WTC11 (cell line): ENCODE results near the gene WEE1. TPM values are rescaled to one million over a fixed set of nuclear protein-coding genes. Genes with fewer than 3 reads are reported as not detected.

ENCODE experiments used
- ATAC-seq: fragments of 200-7000 bp; cut with Tn5 transposase; 2 replicates; pipeline ENCODE4 v1.10.0; 2021; ENCODE audit warnings: mild to moderate bottlenecking, moderate library complexity
- CTCF ChIA-PET: fragments of 300-600 bp; sonication (Branson Sonifier 250); formaldehyde crosslinking; loops from one replicate; lab custom pipeline; 2021; ENCODE audit warnings: antibody characterized with exemption; lab: Charles Lee
- POLR2A ChIA-PET: fragments of 350-600 bp; sonication (Branson Sonifier 250); formaldehyde crosslinking; loops from one replicate; lab custom pipeline; 2021; ENCODE audit warnings: antibody characterized with exemption; lab: Charles Lee
- DNase-seq: peaks from one replicate; pipeline ENCODE4 v3.0.0; 2021; ENCODE audit warnings: low spot score
- H3K27ac Mint-ChIP-seq: 2 replicates; pipeline ENCODE4 v1.8.0; 2021; ENCODE audit warnings: mixed read lengths
- H3K27me3 Mint-ChIP-seq: 2 replicates; pipeline ENCODE4 v1.8.0; 2021; ENCODE audit warnings: low read depth, mild to moderate bottlenecking, moderate library complexity, mixed read lengths
- H3K36me3 Mint-ChIP-seq: 2 replicates; pipeline ENCODE4 v1.8.0; 2021; ENCODE audit warnings: mixed read lengths
- H3K4me1 Mint-ChIP-seq: 2 replicates; pipeline ENCODE4 v1.8.0; 2022; ENCODE audit warnings: mixed read lengths
- H3K4me3 Mint-ChIP-seq: 2 replicates; pipeline ENCODE4 v1.8.0; 2021; ENCODE audit warnings: mild to moderate bottlenecking, moderate library complexity, mixed read lengths
- H3K9me3 Mint-ChIP-seq: 2 replicates; pipeline ENCODE4 v1.8.0; 2021; ENCODE audit warnings: mixed read lengths
- ATF1 ChIP-seq: sonication (generic); formaldehyde crosslinking; IDR thresholded peaks from 2 replicates; pipeline ENCODE4 v1.8.1; 2023; ENCODE audit warnings: mild to moderate bottlenecking, moderate library complexity, missing genetic modification reagents
- FOXJ3 ChIP-seq: sonication (generic); formaldehyde crosslinking; IDR thresholded peaks from 2 replicates; pipeline ENCODE4 v1.9.0; 2021; ENCODE audit warnings: missing genetic modification reagents, mild to moderate bottlenecking, borderline replicate concordance
- GRHL2 ChIP-seq: fragments of 250-450 bp; sonication (Bioruptor Pico); IDR thresholded peaks from 2 replicates; pipeline ENCODE4 v1.8.0; 2022; ENCODE audit warnings: mild to moderate bottlenecking, moderate library complexity; ENCODE audit not compliant: insufficient replicate concordance, severe bottlenecking
- JUN ChIP-seq: sonication (generic); formaldehyde crosslinking; IDR thresholded peaks from 2 replicates; pipeline ENCODE4 v1.8.0; 2023; ENCODE audit warnings: mild to moderate bottlenecking, missing genetic modification reagents
- KAT7 ChIP-seq: sonication (generic); formaldehyde crosslinking; IDR thresholded peaks from 2 replicates; pipeline ENCODE4 v1.8.1; 2023; ENCODE audit warnings: missing genetic modification reagents, mild to moderate bottlenecking, borderline replicate concordance
- RORB ChIP-seq: fragments of 250-450 bp; sonication (Bioruptor Pico); IDR thresholded peaks from 2 replicates; pipeline ENCODE4 v1.9.0; 2021; ENCODE audit warnings: mild to moderate bottlenecking
- SOX15 ChIP-seq: fragments of 250-450 bp; sonication (Bioruptor Pico); IDR thresholded peaks from 2 replicates; pipeline ENCODE4 v1.9.0; 2021; ENCODE audit warnings: mild to moderate bottlenecking
- ZNF121 ChIP-seq: sonication (generic); formaldehyde crosslinking; IDR thresholded peaks from 2 replicates; pipeline ENCODE4 v1.8.0; 2023; ENCODE audit warnings: missing genetic modification reagents
- ZNF396 ChIP-seq: fragments of 250-450 bp; sonication (Bioruptor Pico); IDR thresholded peaks from 2 replicates; pipeline ENCODE4 v1.8.0; 2021; ENCODE audit warnings: mild to moderate bottlenecking, moderate library complexity, borderline replicate concordance
- total RNA-seq: library from RNA; stranded (reverse); gene quantifications from 3 replicates; pipeline ENCODE4 v1.2.3, GENCODE V29; 2021
- TF ChIP-seq, protein P1 (sequence below): sonication (generic); formaldehyde crosslinking; conservative IDR thresholded peaks from 2 replicates; pipeline ENCODE4 v1.8.1; 2022; ENCODE audit warnings: mild to moderate bottlenecking, missing genetic modification reagents
- TF ChIP-seq, protein P2 (sequence below): sonication (generic); formaldehyde crosslinking; IDR thresholded peaks from 2 replicates; pipeline ENCODE4 v1.8.1; 2022; ENCODE audit warnings: mild to moderate bottlenecking, missing genetic modification reagents, moderate library complexity, borderline replicate concordance
- TF ChIP-seq, protein P3 (sequence below): sonication (generic); formaldehyde crosslinking; IDR thresholded peaks from 2 replicates; pipeline ENCODE4 v1.8.0; 2022; ENCODE audit warnings: mild to moderate bottlenecking, missing genetic modification reagents
- TF ChIP-seq, protein P4 (sequence below): fragments of 250-450 bp; sonication (Bioruptor Pico); IDR thresholded peaks from 2 replicates; pipeline ENCODE4 v1.8.0; 2021; ENCODE audit warnings: mild to moderate bottlenecking
- TF ChIP-seq, protein P5 (sequence below): sonication (generic); formaldehyde crosslinking; IDR thresholded peaks from 2 replicates; pipeline ENCODE4 v1.8.0; 2023; ENCODE audit warnings: missing genetic modification reagents, mild to moderate bottlenecking, borderline replicate concordance
- TF ChIP-seq, protein P6 (sequence below): sonication (generic); formaldehyde crosslinking; IDR thresholded peaks from 2 replicates; pipeline ENCODE4 v1.8.1; 2023; ENCODE audit warnings: mild to moderate bottlenecking, missing genetic modification reagents, borderline replicate concordance
- TF ChIP-seq, protein P7 (sequence below): sonication (generic); formaldehyde crosslinking; IDR thresholded peaks from 2 replicates; pipeline ENCODE4 v1.8.0; 2023; ENCODE audit warnings: missing genetic modification reagents
- TF ChIP-seq, protein P8 (sequence below): sonication (generic); formaldehyde crosslinking; IDR thresholded peaks from 2 replicates; pipeline ENCODE4 v1.8.1; 2022; ENCODE audit warnings: missing genetic modification reagents, borderline replicate concordance

Gene WEE1
- total RNA-seq, 1 experiment from 2014 or later = 109 TPM

GRCh38 chr11:9528573-9529333 is 44.7 kb upstream of the WEE1 start (continued):
- TF ChIP-seq, protein P1, sequence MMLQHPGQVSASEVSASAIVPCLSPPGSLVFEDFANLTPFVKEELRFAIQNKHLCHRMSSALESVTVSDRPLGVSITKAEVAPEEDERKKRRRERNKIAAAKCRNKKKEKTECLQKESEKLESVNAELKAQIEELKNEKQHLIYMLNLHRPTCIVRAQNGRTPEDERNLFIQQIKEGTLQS (CRISPR knock-in tag) = no peak
- TF ChIP-seq, protein P2, sequence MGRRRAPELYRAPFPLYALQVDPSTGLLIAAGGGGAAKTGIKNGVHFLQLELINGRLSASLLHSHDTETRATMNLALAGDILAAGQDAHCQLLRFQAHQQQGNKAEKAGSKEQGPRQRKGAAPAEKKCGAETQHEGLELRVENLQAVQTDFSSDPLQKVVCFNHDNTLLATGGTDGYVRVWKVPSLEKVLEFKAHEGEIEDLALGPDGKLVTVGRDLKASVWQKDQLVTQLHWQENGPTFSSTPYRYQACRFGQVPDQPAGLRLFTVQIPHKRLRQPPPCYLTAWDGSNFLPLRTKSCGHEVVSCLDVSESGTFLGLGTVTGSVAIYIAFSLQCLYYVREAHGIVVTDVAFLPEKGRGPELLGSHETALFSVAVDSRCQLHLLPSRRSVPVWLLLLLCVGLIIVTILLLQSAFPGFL (CRISPR knock-in tag) = no peak
- TF ChIP-seq, protein P3, sequence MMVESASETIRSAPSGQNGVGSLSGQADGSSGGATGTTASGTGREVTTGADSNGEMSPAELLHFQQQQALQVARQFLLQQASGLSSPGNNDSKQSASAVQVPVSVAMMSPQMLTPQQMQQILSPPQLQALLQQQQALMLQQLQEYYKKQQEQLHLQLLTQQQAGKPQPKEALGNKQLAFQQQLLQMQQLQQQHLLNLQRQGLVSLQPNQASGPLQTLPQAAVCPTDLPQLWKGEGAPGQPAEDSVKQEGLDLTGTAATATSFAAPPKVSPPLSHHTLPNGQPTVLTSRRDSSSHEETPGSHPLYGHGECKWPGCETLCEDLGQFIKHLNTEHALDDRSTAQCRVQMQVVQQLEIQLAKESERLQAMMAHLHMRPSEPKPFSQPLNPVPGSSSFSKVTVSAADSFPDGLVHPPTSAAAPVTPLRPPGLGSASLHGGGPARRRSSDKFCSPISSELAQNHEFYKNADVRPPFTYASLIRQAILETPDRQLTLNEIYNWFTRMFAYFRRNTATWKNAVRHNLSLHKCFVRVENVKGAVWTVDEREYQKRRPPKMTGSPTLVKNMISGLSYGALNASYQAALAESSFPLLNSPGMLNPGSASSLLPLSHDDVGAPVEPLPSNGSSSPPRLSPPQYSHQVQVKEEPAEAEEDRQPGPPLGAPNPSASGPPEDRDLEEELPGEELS = no peak
- no peak for TF ChIP-seq ZNF121
- no peak for TF ChIP-seq RORB (CRISPR knock-in tag)
- TF ChIP-seq, protein P4, sequence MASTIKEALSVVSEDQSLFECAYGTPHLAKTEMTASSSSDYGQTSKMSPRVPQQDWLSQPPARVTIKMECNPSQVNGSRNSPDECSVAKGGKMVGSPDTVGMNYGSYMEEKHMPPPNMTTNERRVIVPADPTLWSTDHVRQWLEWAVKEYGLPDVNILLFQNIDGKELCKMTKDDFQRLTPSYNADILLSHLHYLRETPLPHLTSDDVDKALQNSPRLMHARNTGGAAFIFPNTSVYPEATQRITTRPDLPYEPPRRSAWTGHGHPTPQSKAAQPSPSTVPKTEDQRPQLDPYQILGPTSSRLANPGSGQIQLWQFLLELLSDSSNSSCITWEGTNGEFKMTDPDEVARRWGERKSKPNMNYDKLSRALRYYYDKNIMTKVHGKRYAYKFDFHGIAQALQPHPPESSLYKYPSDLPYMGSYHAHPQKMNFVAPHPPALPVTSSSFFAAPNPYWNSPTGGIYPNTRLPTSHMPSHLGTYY = no peak
- TF ChIP-seq, all 79 proteins: peak for 0

GRCh38 chr11:9529334-9529650 is 44.2 kb upstream of the WEE1 start:
- no peaks in the 10 kb centered on the region for H3K9me3 Mint-ChIP-seq
- TF ChIP-seq, protein P2 (CRISPR knock-in tag) = no peak
- TF ChIP-seq JUN (CRISPR knock-in tag) (no peak), ZNF396 (CRISPR knock-in tag) (no peak), KAT7 (CRISPR knock-in tag) (no peak), GRHL2 (no peak), ATF1 (CRISPR knock-in tag) (no peak), FOXJ3 (no peak), SOX15 (CRISPR knock-in tag) (no peak), ZNF121 (no peak)
- TF ChIP-seq, protein P5, sequence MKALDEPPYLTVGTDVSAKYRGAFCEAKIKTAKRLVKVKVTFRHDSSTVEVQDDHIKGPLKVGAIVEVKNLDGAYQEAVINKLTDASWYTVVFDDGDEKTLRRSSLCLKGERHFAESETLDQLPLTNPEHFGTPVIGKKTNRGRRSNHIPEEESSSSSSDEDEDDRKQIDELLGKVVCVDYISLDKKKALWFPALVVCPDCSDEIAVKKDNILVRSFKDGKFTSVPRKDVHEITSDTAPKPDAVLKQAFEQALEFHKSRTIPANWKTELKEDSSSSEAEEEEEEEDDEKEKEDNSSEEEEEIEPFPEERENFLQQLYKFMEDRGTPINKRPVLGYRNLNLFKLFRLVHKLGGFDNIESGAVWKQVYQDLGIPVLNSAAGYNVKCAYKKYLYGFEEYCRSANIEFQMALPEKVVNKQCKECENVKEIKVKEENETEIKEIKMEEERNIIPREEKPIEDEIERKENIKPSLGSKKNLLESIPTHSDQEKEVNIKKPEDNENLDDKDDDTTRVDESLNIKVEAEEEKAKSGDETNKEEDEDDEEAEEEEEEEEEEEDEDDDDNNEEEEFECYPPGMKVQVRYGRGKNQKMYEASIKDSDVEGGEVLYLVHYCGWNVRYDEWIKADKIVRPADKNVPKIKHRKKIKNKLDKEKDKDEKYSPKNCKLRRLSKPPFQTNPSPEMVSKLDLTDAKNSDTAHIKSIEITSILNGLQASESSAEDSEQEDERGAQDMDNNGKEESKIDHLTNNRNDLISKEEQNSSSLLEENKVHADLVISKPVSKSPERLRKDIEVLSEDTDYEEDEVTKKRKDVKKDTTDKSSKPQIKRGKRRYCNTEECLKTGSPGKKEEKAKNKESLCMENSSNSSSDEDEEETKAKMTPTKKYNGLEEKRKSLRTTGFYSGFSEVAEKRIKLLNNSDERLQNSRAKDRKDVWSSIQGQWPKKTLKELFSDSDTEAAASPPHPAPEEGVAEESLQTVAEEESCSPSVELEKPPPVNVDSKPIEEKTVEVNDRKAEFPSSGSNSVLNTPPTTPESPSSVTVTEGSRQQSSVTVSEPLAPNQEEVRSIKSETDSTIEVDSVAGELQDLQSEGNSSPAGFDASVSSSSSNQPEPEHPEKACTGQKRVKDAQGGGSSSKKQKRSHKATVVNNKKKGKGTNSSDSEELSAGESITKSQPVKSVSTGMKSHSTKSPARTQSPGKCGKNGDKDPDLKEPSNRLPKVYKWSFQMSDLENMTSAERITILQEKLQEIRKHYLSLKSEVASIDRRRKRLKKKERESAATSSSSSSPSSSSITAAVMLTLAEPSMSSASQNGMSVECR (CRISPR knock-in tag) = no peak
- TF ChIP-seq, protein P6, sequence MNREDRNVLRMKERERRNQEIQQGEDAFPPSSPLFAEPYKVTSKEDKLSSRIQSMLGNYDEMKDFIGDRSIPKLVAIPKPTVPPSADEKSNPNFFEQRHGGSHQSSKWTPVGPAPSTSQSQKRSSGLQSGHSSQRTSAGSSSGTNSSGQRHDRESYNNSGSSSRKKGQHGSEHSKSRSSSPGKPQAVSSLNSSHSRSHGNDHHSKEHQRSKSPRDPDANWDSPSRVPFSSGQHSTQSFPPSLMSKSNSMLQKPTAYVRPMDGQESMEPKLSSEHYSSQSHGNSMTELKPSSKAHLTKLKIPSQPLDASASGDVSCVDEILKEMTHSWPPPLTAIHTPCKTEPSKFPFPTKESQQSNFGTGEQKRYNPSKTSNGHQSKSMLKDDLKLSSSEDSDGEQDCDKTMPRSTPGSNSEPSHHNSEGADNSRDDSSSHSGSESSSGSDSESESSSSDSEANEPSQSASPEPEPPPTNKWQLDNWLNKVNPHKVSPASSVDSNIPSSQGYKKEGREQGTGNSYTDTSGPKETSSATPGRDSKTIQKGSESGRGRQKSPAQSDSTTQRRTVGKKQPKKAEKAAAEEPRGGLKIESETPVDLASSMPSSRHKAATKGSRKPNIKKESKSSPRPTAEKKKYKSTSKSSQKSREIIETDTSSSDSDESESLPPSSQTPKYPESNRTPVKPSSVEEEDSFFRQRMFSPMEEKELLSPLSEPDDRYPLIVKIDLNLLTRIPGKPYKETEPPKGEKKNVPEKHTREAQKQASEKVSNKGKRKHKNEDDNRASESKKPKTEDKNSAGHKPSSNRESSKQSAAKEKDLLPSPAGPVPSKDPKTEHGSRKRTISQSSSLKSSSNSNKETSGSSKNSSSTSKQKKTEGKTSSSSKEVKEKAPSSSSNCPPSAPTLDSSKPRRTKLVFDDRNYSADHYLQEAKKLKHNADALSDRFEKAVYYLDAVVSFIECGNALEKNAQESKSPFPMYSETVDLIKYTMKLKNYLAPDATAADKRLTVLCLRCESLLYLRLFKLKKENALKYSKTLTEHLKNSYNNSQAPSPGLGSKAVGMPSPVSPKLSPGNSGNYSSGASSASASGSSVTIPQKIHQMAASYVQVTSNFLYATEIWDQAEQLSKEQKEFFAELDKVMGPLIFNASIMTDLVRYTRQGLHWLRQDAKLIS (CRISPR knock-in tag) = no peak
- TF ChIP-seq, protein P7, sequence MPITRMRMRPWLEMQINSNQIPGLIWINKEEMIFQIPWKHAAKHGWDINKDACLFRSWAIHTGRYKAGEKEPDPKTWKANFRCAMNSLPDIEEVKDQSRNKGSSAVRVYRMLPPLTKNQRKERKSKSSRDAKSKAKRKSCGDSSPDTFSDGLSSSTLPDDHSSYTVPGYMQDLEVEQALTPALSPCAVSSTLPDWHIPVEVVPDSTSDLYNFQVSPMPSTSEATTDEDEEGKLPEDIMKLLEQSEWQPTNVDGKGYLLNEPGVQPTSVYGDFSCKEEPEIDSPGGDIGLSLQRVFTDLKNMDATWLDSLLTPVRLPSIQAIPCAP (CRISPR knock-in tag) = no peak
- TF ChIP-seq, protein P8, sequence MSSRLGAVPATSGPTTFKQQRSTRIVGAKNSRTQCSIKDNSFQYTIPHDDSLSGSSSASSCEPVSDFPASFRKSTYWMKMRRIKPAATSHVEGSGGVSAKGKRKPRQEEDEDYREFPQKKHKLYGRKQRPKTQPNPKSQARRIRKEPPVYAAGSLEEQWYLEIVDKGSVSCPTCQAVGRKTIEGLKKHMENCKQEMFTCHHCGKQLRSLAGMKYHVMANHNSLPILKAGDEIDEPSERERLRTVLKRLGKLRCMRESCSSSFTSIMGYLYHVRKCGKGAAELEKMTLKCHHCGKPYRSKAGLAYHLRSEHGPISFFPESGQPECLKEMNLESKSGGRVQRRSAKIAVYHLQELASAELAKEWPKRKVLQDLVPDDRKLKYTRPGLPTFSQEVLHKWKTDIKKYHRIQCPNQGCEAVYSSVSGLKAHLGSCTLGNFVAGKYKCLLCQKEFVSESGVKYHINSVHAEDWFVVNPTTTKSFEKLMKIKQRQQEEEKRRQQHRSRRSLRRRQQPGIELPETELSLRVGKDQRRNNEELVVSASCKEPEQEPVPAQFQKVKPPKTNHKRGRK (CRISPR knock-in tag) = no peak
- ChIA-PET CTCF (interaction anchor here (0.7 to 2.8 kb wide), 4 partner anchors 11 to 219 kb away, joined by 3 to 20 read pairs (median 4); no protein-coding TSS in a partner anchor), POLR2A (interaction anchor here (0.6 to 1.8 kb wide), 4 partner anchors 44 to 279 kb away, joined by 3 to 5 read pairs (median 4); partner anchors contain the start of genes WEE1 and ZNF143)
- H3K27me3 Mint-ChIP-seq = no peaks in the 10 kb centered on the region
- peaks cover 22% of the 10 kb centered on the region for H3K36me3 Mint-ChIP-seq
- ATAC-seq (peak; percentile 47), DNase-seq (no peak)
- peaks cover 44% of the 10 kb centered on the region for H3K4me1 Mint-ChIP-seq
- H3K4me3 Mint-ChIP-seq = no peak overlapping the region
- no peak overlapping the region for H3K27ac Mint-ChIP-seq
